ENCODE measurements around the gene CMSS1.

DNA sequence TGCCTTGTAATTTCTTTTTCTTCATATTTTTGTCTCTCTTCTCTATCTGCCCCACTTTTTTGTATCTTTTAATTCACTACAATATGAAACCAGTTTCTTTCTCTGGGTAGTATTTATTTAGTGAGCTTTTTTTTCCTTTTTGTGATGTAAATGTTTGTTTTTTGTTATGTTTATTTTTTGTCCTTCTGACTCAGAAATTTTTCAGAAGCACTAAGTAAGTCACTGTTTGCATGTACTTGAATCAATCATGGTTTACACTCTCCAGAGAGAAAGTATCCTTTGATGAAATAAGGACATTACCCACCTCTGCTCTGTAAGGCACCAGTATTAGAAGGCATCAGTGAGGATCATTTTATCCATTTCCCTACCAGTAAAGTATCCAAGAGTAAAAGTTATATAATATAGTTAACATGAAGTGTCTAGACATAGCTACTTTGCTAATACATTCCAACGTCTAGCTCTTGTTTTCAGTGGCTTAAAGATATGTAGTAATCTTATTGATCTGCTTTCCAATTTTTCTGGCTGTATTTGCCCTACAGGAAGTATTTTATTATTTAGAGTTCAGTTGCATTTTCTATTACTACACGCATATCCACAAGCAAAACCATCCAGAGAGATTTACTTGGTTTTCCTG lies 271.2 kb downstream of the CMSS1 start:
- TF ChIP-seq, protein P1, sequence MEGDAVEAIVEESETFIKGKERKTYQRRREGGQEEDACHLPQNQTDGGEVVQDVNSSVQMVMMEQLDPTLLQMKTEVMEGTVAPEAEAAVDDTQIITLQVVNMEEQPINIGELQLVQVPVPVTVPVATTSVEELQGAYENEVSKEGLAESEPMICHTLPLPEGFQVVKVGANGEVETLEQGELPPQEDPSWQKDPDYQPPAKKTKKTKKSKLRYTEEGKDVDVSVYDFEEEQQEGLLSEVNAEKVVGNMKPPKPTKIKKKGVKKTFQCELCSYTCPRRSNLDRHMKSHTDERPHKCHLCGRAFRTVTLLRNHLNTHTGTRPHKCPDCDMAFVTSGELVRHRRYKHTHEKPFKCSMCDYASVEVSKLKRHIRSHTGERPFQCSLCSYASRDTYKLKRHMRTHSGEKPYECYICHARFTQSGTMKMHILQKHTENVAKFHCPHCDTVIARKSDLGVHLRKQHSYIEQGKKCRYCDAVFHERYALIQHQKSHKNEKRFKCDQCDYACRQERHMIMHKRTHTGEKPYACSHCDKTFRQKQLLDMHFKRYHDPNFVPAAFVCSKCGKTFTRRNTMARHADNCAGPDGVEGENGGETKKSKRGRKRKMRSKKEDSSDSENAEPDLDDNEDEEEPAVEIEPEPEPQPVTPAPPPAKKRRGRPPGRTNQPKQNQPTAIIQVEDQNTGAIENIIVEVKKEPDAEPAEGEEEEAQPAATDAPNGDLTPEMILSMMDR (IDR thresholded peaks at IDR 0.05; ENCODE audit: low read depth, low read length, missing input control) = no peak
- no peak for TF ChIP-seq TAF1 (conservative IDR thresholded peaks at IDR 0.05)
- TF ChIP-seq, protein P2, sequence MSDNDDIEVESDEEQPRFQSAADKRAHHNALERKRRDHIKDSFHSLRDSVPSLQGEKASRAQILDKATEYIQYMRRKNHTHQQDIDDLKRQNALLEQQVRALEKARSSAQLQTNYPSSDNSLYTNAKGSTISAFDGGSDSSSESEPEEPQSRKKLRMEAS (IDR thresholded peaks at IDR 0.05) = no peak
- TF ChIP-seq, protein P3, sequence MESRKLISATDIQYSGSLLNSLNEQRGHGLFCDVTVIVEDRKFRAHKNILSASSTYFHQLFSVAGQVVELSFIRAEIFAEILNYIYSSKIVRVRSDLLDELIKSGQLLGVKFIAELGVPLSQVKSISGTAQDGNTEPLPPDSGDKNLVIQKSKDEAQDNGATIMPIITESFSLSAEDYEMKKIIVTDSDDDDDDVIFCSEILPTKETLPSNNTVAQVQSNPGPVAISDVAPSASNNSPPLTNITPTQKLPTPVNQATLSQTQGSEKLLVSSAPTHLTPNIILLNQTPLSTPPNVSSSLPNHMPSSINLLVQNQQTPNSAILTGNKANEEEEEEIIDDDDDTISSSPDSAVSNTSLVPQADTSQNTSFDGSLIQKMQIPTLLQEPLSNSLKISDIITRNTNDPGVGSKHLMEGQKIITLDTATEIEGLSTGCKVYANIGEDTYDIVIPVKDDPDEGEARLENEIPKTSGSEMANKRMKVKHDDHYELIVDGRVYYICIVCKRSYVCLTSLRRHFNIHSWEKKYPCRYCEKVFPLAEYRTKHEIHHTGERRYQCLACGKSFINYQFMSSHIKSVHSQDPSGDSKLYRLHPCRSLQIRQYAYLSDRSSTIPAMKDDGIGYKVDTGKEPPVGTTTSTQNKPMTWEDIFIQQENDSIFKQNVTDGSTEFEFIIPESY (IDR thresholded peaks at IDR 0.05) = no peak
- no peak for TF ChIP-seq EGR1 (IDR thresholded peaks at IDR 0.05; ENCODE audit: low read depth in 2 of 2)
